Measurements from ENCODE around the gene CDC42BPG.

CDC42BPG gene

GRCh38 chr11:64866173-64866491 is 21.7 kb upstream of the CDC42BPG start:
- DNase-seq (ENCODE audit: low read depth in 2 of 2): no peak

- DNase-seq (ENCODE audit: low read depth in 2 of 2): no peak
These were observed 21.1 kb upstream of the CDC42BPG start for GRCh38 chr11:64865286-64866172.

- DNase-seq (ENCODE audit: low read depth in 2 of 2): no peak
These were observed 20.2 kb upstream of the CDC42BPG start for GRCh38 chr11:64864473-64865285.

- DNase-seq (ENCODE audit: low read depth in 2 of 2): no peak
These were observed 19.7 kb upstream of the CDC42BPG start for GRCh38 chr11:64864135-64864472.

DNA sequence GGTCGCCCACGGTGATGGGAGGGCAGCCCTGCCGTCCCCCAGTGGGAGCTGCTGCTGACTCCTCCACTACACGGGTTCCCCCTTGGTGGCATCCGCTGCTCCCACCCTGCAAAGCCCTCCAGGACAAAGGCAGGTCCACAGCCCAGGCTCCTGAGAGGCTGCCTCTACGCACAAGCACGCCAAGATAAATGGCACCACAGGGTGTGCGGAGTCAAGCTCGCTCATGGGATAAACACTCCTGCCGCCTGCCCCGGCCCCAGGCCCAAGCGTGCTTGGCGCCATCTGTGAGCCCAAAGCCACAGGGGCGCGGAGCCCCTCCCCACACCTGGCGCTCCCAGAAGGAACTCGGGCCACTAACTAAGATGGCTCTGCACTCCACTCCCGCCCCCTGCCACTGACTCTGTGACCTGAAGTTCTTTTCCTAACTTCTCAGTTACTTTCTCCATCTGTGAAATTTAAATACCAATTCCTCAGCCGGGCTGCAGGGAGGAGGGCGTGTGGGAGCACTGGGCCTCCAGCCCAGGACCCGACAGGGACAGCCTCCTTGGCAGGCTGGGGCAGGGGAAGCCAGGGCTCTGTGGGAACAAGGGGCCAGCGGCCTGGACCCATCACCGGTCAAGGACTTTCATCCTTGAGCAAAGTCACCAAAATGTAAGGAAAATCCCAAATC is 19.1 kb upstream of the CDC42BPG start:
- no peak for DNase-seq (ENCODE audit: low read depth in 2 of 2)

- DNase-seq (ENCODE audit: low read depth in 2 of 2): no peak
These were observed 18.5 kb upstream of the CDC42BPG start for GRCh38 chr11:64862987-64863390.

- DNase-seq (ENCODE audit: low read depth in 2 of 2): no peak
These were observed 16.9 kb upstream of the CDC42BPG start for GRCh38 chr11:64861227-64861975.

- no peak for DNase-seq (ENCODE audit: low read depth in 2 of 2)
These were observed 15.3 kb upstream of the CDC42BPG start for GRCh38 chr11:64859542-64860414.

DNA sequence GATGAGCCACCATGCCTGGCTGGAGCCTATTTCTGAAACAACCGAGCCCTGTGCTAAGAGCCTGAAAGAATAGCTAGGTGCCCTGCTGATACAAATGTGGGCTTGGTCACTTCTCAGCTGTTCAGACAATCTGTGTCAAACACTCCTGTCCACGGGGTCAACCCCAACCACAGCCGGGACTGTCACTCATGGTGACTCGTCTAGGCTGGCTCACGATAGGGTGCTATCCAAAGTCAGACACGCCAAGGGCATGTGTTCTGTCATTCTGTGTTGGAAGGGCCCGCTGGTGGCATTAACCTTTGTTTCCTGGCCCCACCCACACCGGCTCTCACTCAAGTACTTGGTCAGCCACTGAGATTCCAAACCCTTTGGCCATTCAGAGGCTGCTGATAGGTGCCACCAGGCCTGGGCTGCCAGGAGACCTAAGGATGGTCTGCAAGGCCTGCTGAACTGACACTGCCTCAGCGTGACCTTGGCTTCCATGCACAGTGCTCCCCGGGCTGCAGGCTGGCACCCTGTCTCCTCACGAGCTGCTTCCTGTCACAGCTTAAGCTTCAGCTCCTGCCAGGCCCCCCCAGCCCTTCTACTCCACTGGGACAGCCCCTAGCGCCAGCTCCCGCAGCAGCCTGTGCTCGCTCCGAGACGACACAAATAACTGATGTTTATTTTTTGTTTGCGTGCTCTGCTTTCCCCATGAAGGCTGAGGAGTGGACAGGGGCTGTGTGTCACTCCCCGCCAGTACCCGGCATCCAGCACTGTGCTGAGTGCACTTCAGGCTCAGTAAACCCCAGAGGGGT is 14.2 kb upstream of the CDC42BPG start:
- peak in 1 of 2 donors; percentile 45 for DNase-seq (ENCODE audit: low read depth in 2 of 2)

- no peak for DNase-seq (ENCODE audit: low read depth in 2 of 2)
These were observed 13.0 kb upstream of the CDC42BPG start for GRCh38 chr11:64857485-64857884.

DNA sequence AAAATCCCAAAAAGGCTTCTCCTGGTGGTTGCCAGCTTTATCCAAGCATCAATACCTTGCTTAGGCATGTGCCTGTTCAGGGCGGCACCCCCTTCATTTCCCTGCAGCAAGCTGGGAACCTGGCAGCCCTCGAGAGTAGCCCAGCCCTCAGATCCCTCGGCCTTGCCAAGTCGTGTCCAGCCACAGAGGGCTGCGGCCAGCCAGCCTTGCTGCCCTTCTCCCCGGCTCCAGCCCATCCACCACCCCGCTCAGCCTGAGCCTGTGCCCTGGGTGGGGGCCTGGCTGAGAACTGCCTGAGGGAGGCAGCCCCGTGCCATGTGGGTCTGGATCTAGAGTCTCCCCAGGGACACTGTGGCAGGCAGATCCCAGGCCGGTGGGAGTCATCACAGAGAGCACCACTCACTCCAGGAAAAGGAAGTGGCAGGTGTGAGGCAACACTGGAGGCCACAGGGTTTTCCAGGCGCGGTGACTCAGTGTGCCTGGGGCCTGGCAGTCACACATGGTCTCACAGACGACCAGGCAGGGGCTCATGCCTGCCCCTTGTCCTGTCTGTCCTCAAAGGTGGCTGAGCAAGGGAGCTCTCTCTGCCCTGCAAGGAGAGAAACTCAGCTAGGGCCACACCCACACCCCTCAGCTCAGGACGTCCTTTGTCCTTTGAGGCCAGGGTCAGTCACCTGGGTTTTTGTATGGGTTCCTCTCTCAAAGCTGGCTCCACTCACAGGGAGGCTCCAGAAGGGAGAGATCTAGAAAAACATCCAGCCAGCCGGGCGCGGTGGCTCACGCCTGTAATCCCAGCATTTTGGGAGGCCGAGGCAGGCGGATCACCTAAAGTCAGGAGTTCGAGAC is 12.2 kb upstream of the CDC42BPG start:
- no peak for DNase-seq (ENCODE audit: low read depth in 2 of 2)

DNA sequence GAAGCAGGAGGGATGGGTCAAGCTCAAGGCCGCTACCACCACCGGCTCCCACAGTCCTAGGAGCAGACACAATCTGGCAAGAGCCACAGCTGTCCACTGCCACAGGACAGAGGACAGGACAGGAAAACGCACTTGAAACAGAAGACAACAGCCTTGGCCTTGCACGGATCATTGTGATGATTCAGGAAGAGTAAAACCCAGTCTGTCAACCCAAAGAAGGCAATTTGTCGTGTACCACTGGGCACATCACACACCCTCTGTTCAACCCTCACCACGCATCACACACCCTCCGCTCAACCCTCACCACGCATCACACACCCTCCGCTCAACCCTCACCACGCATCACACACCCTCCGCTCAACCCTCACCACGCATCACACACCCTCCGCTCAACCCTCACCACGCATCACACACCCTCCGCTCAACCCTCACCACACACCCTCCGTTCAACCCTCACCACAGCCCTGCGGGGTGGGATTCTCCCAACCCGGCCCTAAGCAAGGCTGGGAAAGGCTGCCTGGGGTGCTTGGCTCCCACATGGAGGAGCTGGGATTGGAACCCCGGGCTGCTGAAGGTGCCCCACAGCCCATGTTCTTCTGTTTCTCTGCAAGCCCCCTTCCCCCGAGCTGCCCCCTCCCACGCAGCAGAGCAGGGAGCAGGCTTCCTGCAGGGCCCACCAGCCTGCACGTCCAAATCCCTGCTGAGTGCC is 11.3 kb upstream of the CDC42BPG start:
- DNase-seq (ENCODE audit: low read depth in 2 of 2): no peak

GRCh38 chr11:64854534-64855502 is 10.4 kb upstream of the CDC42BPG start:
- DNase-seq (ENCODE audit: low read depth in 2 of 2): no peak

DNA sequence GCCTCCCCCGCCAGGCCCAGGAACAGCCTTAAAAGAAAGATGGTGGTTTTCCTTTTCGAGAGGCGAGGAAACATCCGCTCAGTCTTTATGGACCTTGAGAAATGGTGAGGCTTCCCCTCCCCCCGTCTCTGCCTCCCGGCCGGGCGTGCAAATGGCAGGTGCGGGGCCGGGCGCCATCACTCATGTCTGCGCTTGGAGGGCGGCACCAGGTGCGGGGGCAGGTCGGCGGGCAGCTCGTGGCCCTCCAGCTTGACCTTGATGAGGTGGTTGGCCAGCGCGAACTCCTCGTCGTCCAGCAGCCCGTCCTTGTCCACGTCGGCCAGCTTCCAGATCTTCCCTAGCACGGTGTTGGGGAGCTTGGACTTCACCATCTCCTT is 9.7 kb upstream of the CDC42BPG start:
- DNase-seq (ENCODE audit: low read depth in 2 of 2): no peak

DNA sequence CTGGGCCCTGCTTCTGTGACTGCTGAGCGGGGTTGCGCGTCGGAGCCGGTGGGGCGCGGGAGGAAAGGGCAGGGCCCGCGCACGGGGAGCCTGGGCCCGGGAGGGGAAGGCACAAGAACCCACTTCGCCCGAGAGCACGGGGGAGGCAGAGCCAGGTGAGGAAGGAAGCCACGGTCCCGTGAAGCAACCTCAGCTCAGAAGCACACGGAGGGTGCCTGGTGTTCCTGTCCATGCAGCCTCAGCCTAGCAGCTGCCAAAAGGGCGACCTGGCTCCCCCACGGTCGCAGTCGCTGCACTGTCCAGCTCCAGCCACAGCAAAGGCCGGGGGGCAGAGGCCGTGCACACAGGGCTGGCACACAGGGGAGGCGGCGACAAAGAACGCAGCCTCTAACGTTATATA is 9.3 kb upstream of the CDC42BPG start:
- no peak for DNase-seq (ENCODE audit: low read depth in 2 of 2)

- DNase-seq (ENCODE audit: low read depth in 2 of 2): no peak
These were observed 8.5 kb upstream of the CDC42BPG start for GRCh38 chr11:64852804-64853509.
